ENCODE measurements around the gene PPP2R5D.

DNA sequence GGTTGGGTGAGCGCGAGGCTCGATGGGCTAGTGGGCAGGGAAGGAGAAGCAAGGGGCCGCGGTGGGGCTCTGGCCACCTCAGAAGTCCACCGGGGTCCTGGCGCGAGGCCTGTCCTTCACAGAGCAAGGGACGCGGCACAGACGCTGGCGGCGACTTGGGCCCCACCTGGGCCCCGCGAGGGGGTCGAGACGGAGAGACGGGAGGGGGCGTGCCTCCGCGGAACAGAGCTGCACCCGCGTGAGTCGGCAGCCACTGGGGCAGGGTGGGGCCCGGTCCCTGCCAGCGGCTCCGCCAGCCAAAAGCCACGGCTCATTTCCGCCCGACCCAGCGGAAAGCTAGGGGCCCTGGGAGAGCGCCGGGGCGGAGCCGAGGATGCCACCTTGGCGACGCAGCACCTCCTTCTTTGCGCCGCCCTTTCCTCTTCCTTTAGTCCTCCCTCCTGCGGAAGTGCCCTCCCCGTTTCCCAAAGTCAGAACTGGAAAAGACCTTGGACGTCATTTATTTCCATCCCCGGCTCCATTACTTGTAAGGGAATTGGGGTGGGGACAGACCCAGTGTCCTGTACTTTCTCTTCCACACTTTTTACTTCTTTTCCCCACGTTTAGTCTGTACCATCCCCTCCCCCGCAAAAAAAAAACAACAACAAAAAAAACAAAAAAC lies 69.3 kb downstream of the PPP2R5D start, which contains the start of gene CUL7:
- TF ChIP-seq ZFX (IDR thresholded peaks at IDR 0.05; ENCODE audit: borderline replicate concordance), result no peak
- no peak for TF ChIP-seq CTCF (IDR thresholded peaks at IDR 0.05)

All from 22Rv1 (cell line).